ENCODE results near the gene CEP97.
"Not testable (repeated sequence)": the region's sequence is repeated elsewhere in the genome, so short reads cannot be mapped to it uniquely, and the experiment has no call there.

CEP97 gene

DNA sequence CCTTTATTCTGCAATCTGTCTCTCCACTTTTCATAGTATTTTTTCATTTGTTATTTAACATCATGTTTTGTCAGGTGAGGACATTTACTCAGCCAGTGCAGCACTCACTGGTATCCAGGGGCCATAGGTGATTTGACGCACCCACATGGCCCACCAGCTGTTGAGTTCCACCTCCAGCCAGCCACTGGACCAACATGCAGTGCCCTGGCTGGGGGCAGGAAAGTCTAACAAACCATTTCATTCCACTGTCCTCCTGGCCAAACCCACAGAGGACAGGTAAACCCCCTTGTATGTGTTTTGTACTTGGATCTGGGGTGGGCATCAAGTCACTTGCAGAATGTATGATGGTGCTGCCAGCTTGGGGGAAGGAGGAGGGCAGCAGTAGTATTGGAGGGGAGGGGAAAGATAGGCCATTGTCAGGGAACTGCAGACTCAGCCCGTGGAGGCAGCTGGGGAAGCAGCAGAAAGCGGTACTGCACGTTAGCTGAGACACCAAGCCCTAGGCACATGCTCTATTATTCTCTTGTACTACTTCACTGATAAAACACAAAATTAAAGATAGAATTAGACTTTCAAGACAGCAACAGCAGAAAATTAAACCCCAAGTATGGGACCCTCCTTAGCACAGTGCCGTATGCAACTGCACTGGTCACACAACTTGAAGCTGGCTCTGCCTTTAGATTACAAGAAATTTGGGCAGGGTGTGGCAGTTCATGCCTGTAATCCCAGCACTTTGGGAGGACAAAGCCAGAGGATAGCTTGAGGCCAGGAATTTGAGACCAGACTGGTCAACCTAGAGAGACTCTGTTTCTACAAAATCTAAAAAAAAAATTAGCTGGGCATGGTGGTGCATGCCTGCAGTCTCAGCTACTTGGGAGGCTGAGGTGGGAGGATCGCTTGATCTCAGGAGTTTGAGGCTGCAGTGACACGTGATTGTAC is 22.4 kb upstream of the CEP97 start:
- no peak for DNase-seq (ENCODE audit: low read depth, low spot score)
- peak overlapping the region; percentile 96 for H3K27ac ChIP-seq

DNA sequence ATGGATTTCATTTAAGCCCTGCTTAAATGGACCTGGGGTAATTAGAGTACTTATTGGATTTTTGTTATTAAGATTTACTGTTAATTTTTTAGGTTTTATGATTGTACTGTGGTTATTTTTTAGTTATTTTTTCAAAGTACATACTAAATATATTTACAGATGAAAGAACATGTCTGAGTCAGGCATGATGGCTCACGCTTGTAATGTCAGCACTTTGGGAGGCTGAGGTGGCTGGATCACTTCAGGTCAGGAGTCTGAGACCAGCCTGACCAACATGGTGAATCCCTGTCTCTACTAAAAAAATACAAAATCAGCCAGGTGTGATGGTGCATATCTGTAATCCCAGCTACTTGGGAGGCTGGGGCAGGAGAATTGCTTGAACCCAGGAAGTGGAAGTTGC is 21.7 kb upstream of the CEP97 start:
- DNase-seq (ENCODE audit: low read depth, low spot score): no peak
- peak overlapping the region; percentile 96 for H3K27ac ChIP-seq

DNA sequence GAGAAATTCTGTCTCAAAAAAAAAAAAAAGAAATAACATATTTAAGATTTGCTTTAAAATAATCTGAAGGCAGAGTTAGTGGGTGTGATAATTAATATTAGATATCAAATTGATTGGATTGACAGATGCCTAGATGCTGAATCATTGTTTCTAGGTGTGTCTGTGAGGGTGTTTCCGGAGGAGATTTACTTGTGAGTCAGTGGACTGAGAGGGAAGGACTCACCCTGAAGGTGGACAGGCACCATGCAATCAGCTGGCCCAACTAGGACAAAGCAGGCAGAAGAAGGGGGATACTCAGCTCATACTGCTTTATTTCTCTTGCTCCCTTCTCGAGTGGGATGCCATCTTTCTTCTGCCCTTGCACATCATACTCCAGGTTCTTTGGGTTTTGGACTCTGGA is 21.2 kb upstream of the CEP97 start:
- DNase-seq (ENCODE audit: low read depth, low spot score): peak; percentile 70
- peak overlapping the region; percentile 96 for H3K27ac ChIP-seq

DNA sequence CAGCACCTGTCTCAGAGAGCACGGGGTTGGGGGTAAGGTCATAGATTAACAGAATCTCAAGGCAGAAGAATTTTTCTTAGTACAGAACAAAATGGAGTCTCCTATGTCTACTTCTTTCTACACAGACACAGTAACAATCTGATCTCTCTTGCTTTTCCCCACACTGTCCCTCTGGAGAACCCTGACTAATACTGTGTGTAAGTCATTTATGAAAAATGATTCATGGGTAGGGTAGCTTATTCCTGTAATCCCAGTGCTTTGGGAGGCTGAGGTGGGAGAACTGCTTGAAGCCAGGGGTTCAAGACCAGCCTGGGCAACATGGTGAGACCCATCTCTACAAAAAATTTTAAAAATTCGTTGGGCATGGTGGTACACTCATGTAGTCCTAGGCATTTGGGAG is 19.8 kb upstream of the CEP97 start:
- DNase-seq (ENCODE audit: low read depth, low spot score): not testable (repeated sequence)
- peak overlapping the region; percentile 96 for H3K27ac ChIP-seq

DNA sequence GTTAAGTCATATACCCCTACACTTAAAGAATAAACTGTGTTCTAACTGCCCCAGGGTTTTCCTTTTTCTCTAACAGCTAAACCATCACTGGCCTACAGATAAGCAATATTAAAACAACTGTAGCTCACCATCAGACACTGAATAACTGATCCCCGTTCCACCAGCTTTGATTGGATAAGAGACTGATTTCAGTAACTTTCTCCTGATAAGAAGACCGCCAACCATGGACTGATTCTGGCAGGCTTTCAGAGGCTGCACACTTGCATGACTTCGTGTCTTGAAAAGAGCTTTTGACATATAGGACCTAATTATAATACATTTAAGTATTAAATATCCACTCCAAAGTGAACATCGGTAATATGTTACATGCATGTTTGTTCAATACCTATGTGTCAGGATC is 15.3 kb upstream of the CEP97 start:
- no peak for DNase-seq (ENCODE audit: low read depth, low spot score)
- H3K27ac ChIP-seq: no peak overlapping the region

GRCh38 chr3:101718455-101718854 is 6.0 kb upstream of the CEP97 start:
- H3K27ac ChIP-seq: no peak overlapping the region
- DNase-seq (ENCODE audit: low read depth, low spot score): no peak

DNA sequence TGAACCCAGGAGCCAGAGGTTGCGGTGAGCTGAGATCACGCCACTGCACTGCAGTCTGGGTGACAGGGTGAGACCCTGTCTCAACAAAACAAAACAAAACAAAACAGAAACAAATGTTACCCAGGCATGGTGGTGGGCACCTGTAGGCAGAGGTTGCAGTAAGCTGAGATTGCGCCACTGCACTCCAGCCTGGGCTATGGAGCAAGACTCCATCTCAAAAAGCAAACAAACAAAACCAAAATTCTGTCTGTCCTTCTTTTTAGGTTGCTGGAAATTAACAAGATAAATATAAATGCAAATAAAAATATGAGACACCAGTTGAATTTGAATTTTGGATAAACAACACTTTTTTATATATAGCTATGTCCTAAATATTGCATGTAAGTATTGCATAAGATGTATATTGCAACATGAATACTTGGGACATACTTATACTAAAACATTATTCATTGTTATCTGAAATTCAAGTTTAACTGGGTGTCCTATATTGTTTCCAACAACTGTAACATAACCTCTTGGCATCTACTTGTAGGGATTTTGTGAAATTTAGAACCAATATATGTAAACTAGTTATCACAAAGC is 4.7 kb upstream of the CEP97 start:
- H3K27ac ChIP-seq: no peak overlapping the region

GRCh38 chr3:101720851-101721840 is 3.3 kb upstream of the CEP97 start:
- peak; percentile 14 for DNase-seq (ENCODE audit: low read depth, low spot score)

More for the DNA sequence above, 4.7 kb upstream of the CEP97 start:
- no peak for DNase-seq (ENCODE audit: low read depth, low spot score)

DNA sequence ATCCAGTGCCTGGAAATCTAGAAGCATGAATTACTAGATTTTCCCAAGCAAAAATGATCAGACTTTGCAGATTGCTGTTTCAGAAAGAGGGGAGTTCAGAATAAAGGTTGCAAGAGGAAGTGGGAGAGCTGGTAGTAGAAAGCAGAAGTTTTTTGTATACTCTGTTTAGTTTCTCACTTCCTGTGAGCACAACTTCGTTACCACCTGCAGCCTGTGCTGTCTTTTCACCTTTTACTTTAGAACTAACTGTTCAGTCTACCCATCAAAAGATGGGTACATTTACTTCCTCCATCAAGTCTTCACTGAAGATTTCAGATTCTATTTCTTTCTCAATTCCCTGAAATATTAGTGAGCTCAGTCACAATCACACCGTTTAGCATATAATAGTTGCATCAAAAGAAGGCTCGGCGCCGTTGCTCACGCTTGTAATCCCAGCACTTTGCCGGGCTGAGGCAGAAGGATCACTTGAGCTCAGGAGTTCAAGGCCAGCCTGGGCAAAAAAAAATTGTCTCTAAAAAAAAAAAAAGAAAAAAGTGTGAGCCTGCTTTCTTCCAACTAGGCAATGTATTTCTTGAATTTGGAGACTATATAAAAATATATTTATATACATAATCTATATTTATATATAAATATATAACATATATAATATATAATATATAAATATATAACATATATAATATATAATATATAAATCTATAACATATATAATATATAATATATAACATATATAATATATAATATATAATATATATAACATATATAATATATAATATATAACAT is 1.8 kb upstream of the CEP97 start:
- peak overlapping the region; percentile 84 for H3K27ac ChIP-seq
- DNase-seq (ENCODE audit: low read depth, low spot score): no peak

More at GRCh38 chr3:101720851-101721840, 3.3 kb upstream of the CEP97 start:
- H3K27ac ChIP-seq: peak overlapping the region; percentile 84

DNA sequence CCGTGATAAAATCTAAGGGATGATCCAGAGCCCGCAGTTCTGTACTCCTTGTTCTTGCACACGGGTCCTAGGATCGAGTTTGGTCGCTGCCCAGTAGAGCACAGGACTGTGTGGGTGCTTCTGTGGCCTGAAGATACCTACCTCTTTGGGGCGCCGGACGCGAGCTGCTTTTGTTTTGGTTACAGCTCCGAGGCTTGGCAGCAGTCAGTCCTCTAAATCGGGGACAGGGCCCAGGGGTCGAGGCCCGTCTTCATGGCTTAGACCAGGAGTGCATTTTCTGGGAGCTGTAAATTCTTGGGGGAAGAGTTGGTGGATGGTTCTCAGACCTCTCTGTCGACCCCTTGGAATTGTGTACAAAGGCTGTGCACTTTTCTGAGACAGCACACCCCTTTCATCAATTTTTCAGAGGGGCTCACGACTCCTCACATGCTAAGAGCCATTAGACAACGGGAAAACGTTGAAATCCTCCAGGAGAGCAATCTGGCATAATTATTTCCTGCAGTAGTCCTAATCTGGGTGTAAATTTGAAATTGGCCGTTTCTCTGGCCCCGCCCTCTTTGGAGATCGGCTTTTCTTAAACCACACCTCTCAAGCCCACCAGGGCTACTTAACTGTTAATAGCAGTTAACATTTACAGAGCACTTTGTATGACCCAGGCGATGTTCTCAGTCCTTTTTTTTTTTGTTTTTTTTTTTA is 928 bp downstream of the CEP97 start:
- peak overlapping the region; percentile 36 for H3K27ac ChIP-seq
- DNase-seq (ENCODE audit: low read depth, low spot score): no peak

- no peak overlapping the region for H3K27ac ChIP-seq
- no peak for DNase-seq (ENCODE audit: low read depth, low spot score)
Observed at GRCh38 chr3:101725890-101726275, 1.5 kb downstream of the CEP97 start.

DNA sequence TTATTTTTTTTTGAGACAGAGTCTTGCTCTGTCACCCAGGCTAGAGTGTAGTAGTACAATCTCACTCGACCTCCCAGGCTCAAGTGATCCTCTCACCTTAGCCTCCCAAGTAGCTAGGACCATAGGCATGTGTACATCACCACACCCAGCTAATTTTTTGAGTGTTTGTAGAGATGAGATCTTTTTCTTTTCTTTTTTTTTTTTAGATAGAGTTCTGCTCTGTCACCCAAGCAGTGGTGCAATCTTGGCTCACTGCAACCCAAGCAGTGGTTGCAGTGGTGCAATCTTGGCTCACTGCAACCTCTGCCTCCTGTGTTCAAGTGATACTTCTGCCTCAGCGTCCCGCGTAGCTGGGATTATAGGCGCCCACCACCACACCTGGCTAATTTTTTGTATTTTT is 5.2 kb downstream of the CEP97 start:
- H3K27ac ChIP-seq: no peak overlapping the region
- DNase-seq (ENCODE audit: low read depth, low spot score): no peak

DNA sequence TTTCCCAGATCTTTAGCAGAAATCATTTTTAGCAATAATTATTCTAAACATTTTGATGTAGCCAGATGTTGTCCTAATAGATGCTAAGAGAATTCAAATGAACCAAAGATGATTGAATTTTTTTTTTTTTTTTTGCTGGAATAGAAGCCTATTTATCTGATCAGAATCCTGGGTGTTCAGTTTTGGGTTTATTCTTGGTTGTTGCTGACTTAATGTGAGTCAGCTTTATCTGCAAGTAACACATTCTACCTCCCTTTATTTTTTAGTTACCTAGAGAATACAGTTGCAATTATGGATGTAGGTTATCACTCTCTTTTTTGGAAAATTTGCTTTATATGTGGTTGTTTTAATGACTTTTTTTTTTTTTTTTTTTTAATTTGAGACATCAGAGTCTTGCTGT is 6.4 kb downstream of the CEP97 start:
- no peak for DNase-seq (ENCODE audit: low read depth, low spot score)
- H3K27ac ChIP-seq: no peak overlapping the region

DNA sequence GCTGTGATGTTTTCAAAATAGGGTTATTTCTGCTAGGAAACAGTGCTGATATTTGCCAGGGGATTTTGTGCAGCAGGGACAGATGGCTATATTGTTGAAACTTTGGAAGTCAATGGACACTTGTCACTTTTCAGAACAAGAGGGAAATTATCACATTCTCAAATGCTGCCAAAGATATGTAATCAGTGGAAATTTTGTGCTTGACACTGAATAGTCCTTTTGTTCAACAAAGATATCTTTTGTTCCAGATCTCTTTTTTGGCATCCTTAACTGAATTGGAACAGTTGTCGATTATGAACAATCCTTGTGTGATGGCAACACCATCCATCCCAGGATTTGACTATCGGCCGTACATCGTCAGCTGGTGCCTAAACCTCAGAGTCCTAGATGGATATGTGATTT is 7.8 kb downstream of the CEP97 start:
- DNase-seq (ENCODE audit: low read depth, low spot score): no peak

DNA sequence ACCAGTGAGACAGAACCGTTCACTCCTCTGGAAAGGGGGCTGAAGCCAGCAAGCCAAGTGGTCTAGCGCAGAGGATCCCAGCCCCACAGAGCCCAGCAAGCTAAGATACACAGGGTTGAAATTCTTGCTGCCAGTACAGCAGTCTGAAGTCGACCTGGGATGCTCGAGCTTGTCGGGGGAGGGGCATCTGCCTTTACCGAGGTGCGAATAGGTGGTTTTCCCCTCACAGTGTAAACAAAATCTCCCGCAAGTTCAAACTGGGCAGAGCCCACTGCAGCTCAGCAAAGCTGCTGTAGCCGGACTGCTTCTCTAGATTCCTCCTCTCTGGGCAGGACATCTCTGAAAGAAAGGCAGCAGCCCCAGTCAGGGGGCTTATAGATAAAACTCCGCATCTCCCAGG is 11.4 kb downstream of the CEP97 start:
- DNase-seq (ENCODE audit: low read depth, low spot score): no peak

More for the DNA sequence above, 7.8 kb downstream of the CEP97 start:
- no peak overlapping the region for H3K27ac ChIP-seq

GRCh38 chr3:101741914-101742313 is 17.5 kb downstream of the CEP97 start:
- not testable (repeated sequence) for DNase-seq (ENCODE audit: low read depth, low spot score); H3K27ac ChIP-seq

More for the DNA sequence above, 11.4 kb downstream of the CEP97 start:
- no peak overlapping the region for H3K27ac ChIP-seq

DNA sequence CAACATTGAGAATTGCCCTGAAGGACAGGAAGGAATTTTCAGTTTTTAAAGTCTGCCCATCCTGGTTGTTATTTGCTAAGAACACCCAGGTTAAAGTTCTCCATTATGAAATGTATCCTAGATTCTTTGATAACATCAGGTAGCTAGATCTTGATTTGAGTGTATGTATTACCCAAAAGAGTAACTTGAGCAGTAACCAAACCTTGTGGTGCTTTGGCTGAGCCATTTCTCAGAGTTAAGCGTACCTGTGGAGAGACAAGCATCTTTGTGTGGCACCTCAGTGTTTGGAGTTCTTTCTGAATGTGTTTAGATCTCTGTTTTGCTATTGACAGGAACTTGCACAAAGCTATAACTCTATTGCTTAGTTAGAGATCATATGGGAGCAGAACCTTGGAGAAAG is 20.4 kb downstream of the CEP97 start:
- no peak overlapping the region for H3K27ac ChIP-seq
- DNase-seq (ENCODE audit: low read depth, low spot score): no peak

GRCh38 chr3:101745934-101746333 is 21.5 kb downstream of the CEP97 start:
- DNase-seq (ENCODE audit: low read depth, low spot score); H3K27ac ChIP-seq: not testable (repeated sequence)

All from epithelial cell of prostate (primary cell).